ENCODE measurements around the gene SNX13.

- TF ChIP-seq POLR2AphosphoS5 (IDR thresholded peaks at IDR 0.05): no peak
- no peak for TF ChIP-seq POLR2A (IDR thresholded peaks at IDR 0.05)
- TF ChIP-seq EP300 (IDR thresholded peaks at IDR 0.05): no peak
Measured at GRCh38 chr7:17976952-17977351, 36.7 kb upstream of the SNX13 start.

Data from sigmoid colon (tissue), 4 donors.